Hippocampal formation (tissue), 2 donors: ENCODE data around the gene CELF2.

Source experiments
- DNase-seq, 2 donors: peaks; one replicate each; lab custom pipeline; 2025; lab: John Stamatoyannopoulos, UW

CELF2 gene

GRCh38 chr10:11023009-11023953 lies 5.6 kb downstream of the CELF2 start:
- DNase-seq, result no peak

GRCh38 chr10:11024596-11024995 lies 6.9 kb downstream of the CELF2 start:
- DNase-seq, result no peak

GRCh38 chr10:11025978-11026377 lies 8.3 kb downstream of the CELF2 start:
- DNase-seq, result no peak

- DNase-seq, result no peak
These were observed 9.1 kb downstream of the CELF2 start for GRCh38 chr10:11026773-11027172.

- no peak for DNase-seq
These were observed 17.1 kb downstream of the CELF2 start for GRCh38 chr10:11034762-11035161.

- DNase-seq, result no peak
These were observed 17.8 kb downstream of the CELF2 start for GRCh38 chr10:11035301-11035991.

GRCh38 chr10:11036424-11037011 lies 18.8 kb downstream of the CELF2 start:
- DNase-seq, result peak in 1 of 2 donors; percentile 26

GRCh38 chr10:11037991-11038390 lies 20.3 kb downstream of the CELF2 start:
- no peak for DNase-seq

- no peak for DNase-seq
These were observed 24.7 kb downstream of the CELF2 start for GRCh38 chr10:11042357-11042756.

- no peak for DNase-seq
These were observed 25.4 kb downstream of the CELF2 start for GRCh38 chr10:11043039-11043438.

GRCh38 chr10:11043446-11044127 lies 25.9 kb downstream of the CELF2 start:
- DNase-seq, result no peak

- no peak for DNase-seq
These were observed 27.8 kb downstream of the CELF2 start for GRCh38 chr10:11045487-11045886.

GRCh38 chr10:11045995-11046775 lies 28.5 kb downstream of the CELF2 start:
- DNase-seq, result peak in 1 of 2 donors; percentile 8

GRCh38 chr10:11046776-11047160 lies 29.1 kb downstream of the CELF2 start:
- DNase-seq, result no peak

GRCh38 chr10:11048707-11049278 lies 31.1 kb downstream of the CELF2 start:
- peak in 1 of 2 donors; percentile 38 for DNase-seq

GRCh38 chr10:11049806-11050205 lies 32.1 kb downstream of the CELF2 start:
- no peak for DNase-seq

GRCh38 chr10:11050301-11051287 lies 32.9 kb downstream of the CELF2 start:
- no peak for DNase-seq

GRCh38 chr10:11057018-11057417 lies 39.3 kb downstream of the CELF2 start:
- no peak for DNase-seq

- no peak for DNase-seq
These were observed 39.8 kb downstream of the CELF2 start for GRCh38 chr10:11057448-11057847.

GRCh38 chr10:11057994-11058393 lies 40.3 kb downstream of the CELF2 start:
- DNase-seq, result no peak
